GM18499 (cell line): ENCODE results near the gene OR2W3.

ENCODE experiments used
- ATAC-seq: cut with Tn5 transposase; IDR thresholded peaks from one replicate; pipeline ENCODE4 v1.9.1; 2021; ENCODE audit warnings: moderate number of reproducible peaks; ENCODE audit not compliant: insufficient read depth, unreplicated experiment

OR2W3 gene

DNA sequence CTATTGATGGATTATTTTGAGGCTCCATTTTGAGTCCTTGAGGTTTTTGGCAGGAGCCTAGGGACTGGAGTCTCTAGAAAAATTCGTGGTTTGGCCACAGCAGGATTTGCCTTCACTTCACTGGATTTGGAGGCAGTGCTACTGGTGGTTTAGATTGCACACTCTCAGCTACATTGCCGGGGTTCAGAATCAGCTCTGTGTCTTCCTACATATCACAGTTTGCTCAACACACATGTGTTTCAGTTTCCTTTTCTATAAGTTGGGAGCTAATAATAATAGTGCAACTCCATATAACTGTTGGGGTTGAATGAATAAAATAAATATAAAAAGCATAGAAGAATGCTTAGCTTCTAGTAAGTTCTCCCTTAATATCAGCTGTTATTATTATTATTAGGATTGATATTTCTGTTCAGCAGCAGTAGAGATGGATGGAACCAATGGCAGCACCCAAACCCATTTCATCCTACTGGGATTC, at the start of gene OR2W3:
OR2W3 (plus strand) TSS at position 425 of the 475 bp plus-strand sequence; CDS start at position 425, 0 bp downstream.
- no peak for ATAC-seq

GRCh38 chr1:247845693-247846017, 49.7 kb upstream of the OR2W3 start:
- no peak for ATAC-seq

GRCh38 chr1:247848346-247848745, 47.0 kb upstream of the OR2W3 start:
- no peak for ATAC-seq

DNA sequence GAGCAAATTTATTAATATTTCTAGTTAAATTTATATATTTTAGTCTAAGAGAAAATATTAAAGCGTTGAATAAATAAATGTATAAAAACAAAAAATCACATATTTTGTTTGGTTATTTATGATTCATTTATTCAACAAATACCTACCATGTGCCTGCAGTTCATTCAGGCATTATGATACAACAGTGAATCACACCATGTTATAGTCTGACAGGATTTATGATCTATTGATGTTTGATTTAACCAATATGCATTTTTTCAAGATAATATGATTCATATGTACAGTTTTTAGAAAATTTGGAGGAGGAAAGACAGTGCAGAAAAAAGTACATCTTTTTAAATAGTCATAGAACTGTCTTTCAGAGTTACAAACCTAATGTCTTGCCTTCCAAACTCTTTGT, 45.8 kb upstream of the OR2W3 start:
- ATAC-seq: no peak

DNA sequence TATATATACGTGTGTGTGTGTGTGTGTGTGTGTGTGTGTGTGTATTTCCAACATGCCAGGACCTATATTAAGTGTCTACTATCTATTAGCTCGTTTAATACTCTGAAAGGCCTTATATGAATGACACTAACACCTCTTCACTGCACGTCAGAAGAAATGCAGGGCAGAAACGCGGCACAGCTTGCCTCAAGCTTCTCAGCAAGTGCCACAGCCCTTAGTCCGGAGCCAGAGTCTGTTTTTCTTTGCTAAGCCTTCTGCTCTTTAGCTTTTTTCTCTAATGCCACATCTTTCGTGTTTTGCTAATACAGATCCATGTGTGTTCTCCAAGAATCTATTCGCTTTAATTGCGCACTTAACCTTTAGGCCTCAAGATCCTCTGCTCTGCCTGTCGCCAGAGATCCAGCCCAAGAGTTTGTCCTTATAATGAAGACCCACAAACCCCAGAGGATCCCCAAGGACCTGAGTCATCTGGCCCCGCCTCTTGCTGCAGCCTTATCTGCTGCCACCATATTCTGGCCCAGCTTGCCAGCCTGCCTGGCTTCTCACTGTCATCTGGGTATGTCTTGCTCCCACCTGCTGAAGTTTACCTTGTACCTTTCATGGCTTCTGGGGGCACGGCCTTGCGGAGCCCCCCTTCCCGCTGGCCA, 40.4 kb upstream of the OR2W3 start:
- ATAC-seq: no peak

DNA sequence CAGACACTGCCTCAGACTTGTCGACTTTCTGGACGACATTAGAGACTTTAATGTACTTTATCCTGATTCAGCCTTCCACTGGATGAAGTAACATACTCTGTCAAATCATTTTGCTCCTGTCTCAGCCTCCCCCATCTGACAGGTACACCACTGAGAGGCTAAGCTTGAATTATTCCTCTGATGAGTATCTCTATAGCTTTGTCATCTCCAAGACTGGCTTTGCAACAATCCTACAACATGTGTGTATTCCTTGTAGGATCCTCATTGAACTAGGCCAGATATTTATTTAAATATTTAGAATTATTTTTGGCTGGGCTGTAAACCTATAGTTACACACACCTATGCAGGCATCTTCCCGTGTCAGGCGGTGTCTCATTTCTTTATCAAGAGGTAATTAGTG, 39.5 kb upstream of the OR2W3 start:
- no peak for ATAC-seq

- ATAC-seq: no peak
These were observed 38.1 kb upstream of the OR2W3 start, which contains the start of gene TRIM58 for GRCh38 chr1:247857069-247857984. Gene TRIM58, plus strand, starts transcription at chr1:247857187. Its CDS starts 60 bp downstream, at chr1:247857247.

- ATAC-seq: no peak
These were observed 37.3 kb upstream of the OR2W3 start for GRCh38 chr1:247857985-247858619.

- no peak for ATAC-seq
These were observed 32.6 kb upstream of the OR2W3 start for GRCh38 chr1:247862756-247863155.

DNA sequence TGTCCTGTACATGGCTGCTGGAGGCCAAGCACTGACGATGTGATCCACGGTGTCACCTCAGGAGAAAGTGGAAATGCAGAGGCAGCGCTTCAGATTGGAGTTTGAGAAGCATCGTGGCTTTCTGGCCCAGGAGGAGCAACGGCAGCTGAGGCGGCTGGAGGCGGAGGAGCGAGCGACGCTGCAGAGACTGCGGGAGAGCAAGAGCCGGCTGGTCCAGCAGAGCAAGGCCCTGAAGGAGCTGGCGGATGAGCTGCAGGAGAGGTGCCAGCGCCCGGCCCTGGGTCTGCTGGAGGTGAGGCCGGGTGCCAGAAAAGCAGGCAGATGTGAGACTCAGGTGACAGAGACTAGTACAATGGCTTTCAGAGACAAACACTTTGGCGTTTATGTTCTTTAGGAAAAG, 30.7 kb upstream of the OR2W3 start:
- no peak for ATAC-seq

GRCh38 chr1:247865416-247865815, 30.0 kb upstream of the OR2W3 start:
- no peak for ATAC-seq

DNA sequence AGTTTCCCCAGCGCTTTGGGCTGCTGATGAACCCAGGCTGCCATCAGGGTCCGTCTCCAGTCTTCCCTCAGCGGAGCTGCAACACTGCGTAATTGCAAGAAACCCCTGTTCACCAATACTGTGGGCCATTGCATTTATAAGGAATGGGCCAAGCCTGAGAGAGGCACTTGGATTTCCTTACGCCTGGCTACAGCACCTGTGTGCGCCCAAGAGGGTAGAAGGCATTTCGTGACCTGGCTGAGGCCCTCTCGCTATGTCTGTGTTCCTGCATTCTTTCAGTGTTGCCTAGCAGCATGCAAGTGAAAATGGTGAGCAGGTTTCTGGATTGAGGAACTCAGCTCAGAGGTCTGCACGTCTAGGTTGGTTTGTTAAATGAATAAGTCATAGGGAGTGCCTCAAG, 12.0 kb upstream of the OR2W3 start:
- no peak for ATAC-seq

- ATAC-seq: no peak
These were observed 10.5 kb upstream of the OR2W3 start for GRCh38 chr1:247884797-247885413.

DNA sequence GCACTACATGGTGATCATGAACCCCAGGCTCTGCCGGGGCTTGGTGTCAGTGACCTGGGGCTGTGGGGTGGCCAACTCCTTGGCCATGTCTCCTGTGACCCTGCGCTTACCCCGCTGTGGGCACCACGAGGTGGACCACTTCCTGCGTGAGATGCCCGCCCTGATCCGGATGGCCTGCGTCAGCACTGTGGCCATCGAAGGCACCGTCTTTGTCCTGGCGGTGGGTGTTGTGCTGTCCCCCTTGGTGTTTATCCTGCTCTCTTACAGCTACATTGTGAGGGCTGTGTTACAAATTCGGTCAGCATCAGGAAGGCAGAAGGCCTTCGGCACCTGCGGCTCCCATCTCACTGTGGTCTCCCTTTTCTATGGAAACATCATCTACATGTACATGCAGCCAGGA, 589 bp downstream of the OR2W3 start:
- no peak for ATAC-seq

- no peak for ATAC-seq
These were observed 8.7 kb downstream of the OR2W3 start for GRCh38 chr1:247904122-247904521.

DNA sequence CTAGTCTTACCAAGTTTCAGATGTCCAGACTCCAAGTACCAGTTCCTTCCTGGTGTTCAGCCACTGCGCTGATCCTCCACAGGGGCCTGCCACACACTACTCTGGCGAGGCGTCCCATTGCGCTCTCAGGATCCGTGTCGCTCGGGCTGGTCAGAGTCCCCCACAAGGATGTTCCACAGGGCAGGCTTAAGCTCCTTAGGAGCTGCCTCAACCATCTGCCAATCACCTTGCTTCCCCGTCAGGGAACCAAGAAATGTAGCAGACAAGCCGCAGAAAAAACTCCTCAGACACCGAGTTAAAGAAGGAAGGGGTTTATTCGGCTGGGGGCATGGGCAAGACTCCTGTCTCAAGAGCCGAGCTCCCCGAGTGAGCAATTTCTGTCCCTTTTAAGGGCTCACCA, 9.8 kb downstream of the OR2W3 start:
- ATAC-seq: no peak

DNA sequence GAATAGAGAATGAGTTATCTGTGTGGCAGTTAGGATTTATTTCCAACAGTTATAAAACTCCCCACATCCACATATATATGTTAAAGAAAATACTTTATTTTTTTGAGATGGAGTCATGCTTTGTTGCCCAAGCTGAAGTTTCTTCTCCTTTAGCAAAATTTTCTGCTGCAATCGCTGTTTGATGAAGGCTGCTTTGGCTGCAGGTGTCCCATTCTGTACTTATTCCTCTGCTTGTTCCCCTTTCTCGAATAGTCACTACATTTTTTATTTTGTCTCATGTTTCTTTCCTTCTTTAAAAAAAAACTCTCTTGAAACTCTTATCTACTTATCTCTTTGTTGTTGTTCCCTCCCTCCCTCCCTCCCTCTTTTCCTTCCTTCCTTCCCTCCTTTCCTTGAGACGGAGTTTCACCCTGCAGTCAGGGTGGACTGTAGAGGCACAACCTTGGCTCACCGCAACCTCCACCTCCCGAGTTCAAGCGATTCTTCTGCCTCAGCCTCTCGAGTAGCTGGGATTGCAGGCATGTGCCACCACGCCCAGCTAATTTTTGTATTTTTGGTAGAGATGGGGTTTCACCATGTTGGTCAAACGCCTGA, 10.6 kb downstream of the OR2W3 start:
- no peak for ATAC-seq

GRCh38 chr1:247906504-247907047, 11.2 kb downstream of the OR2W3 start:
- no peak for ATAC-seq

DNA sequence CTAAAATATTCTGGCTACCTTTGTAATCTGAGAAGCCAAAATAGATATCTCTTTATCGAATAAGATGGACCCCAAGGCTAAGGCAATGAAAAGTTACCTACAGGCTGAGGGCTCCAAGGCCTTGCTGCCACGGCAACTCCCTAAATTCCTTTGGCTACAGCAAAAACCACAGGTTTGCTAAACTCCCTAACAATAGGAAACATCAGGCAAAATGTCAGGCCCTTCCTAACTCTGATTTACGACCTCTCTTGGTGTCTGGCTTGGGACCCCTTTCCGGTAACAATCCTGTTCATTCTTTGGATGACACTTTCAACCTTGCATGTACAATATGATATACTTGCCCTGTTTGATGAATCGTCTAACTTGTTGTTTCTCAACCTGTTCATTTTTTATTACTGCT, 13.4 kb downstream of the OR2W3 start:
- no peak for ATAC-seq

DNA sequence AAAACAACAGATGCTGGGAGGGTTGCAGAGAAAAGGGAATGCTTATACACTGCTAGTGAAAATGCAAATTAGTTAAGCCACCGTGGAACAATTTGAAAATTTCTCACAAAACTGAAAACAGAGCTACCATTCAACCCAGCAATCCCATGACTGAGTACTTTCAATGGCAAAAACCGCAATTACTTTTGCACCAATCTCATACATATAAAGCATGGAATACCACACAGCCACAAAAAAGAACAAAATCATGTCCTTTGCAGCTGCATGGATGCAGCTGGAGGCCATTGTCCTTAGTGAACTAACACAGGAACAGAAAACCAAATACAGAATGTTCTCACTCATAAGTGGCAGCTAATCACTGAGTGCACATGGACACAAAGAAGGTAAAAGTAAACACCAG, 18.4 kb downstream of the OR2W3 start:
- no peak for ATAC-seq
